ENCODE data around the gene JPT1. TPM values are rescaled to one million over a fixed set of nuclear protein-coding genes. Genes with fewer than 3 reads are reported as not detected.
"Not testable (repeated sequence)": the region's sequence is repeated elsewhere in the genome, so short reads cannot be mapped to it uniquely, and the experiment has no call there.

The JPT1 gene
- total RNA-seq, 4 donors from 2014 or later = 15.1 to 23.4 (median 17.7) TPM

DNA sequence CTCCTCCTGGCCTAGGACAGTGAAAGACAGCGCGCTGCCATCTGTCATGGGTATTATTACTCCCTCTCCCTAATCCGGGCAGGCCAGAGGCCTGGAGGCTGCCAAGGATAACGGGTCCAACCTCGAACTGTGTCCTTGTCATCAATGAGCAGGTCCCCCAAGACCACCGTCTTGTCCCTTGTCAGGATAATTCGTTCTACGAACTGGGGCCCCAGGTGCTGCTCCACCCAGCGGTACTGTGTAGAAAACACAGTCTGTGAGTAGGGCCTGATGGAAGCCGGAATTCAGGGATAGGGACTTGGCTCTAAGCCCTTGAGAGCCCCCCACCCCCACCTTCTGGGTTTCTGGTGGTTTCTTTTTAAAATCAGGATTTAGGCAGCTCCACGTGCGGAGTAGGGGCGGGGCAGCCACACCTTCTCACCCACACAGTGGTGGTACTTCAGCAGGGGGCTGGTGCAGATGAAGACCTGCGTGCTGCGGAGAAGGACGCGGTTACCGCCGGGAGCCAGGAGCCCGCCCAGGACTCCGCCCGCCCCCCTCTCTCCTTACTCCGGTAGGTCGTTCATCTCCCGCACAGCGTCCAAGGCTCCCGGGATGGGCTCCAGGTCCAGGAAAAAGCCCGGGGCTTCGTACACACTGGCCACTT, 23.6 kb downstream of the JPT1 start:
- peak; percentile 51 to 62 for DNase-seq
- no peak for TF ChIP-seq POLR2A (IDR thresholded peaks at IDR 0.05)
- TF ChIP-seq, protein P1, sequence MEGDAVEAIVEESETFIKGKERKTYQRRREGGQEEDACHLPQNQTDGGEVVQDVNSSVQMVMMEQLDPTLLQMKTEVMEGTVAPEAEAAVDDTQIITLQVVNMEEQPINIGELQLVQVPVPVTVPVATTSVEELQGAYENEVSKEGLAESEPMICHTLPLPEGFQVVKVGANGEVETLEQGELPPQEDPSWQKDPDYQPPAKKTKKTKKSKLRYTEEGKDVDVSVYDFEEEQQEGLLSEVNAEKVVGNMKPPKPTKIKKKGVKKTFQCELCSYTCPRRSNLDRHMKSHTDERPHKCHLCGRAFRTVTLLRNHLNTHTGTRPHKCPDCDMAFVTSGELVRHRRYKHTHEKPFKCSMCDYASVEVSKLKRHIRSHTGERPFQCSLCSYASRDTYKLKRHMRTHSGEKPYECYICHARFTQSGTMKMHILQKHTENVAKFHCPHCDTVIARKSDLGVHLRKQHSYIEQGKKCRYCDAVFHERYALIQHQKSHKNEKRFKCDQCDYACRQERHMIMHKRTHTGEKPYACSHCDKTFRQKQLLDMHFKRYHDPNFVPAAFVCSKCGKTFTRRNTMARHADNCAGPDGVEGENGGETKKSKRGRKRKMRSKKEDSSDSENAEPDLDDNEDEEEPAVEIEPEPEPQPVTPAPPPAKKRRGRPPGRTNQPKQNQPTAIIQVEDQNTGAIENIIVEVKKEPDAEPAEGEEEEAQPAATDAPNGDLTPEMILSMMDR (IDR thresholded peaks at IDR 0.05) = peak in 5 of 6 experiments; percentile 11 to 47 (median 39)
- 14 to 22% methylated on average over 8 to 28 of the region's 29 CpGs for WGBS, 2 donors
- Histone ChIP-seq H3K27me3 (no peaks in the 10 kb centered on the region), H3K4me3 (replicated peaks in 1 of 3) (peak overlapping the region; percentile 41 to 62 (median 45)), H3K27ac (peak overlapping the region; percentile 73 to 86 (median 76)), H3K9me3 (no peaks in the 10 kb centered on the region), H3K4me1 (peaks cover 6 to 15% of the 10 kb centered on the region in 2 donors), H3K36me3 (peaks cover 0 to 5% of the 10 kb centered on the region in 2 donors)
- intact Hi-C loops (cut with DNase I) = no loop called here

DNA sequence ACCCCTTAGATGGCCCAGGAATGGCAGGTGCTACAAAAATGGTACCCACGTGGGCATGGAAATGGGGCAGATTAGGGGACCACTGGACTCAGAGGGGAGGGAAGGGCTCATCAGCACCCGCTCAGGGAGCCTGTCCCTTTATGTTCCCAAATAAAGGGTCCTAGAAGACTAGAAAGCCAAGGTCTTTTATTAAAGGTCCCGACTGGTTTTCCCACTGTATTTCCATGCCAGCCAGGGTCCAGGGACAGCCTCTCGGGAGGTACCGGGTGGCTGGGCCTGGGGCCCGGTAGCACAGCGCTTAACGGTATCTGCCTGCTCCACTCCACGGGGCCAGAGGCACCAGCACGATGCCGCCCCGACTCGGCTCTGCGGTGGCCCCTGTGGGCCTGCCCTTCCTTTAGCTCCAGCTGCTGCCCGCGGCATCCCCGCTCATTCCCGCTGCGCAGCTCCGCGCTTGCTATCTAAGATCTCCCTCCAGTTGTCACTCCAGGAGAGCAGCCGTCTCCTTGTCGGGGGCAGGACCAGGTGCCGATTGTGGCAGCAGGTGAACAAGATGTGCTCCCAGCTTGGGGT, 24.2 kb downstream of the JPT1 start:
- peak overlapping the region in 1 of 3 donors; percentile 73 for H3K27ac ChIP-seq
- H3K4me3 ChIP-seq (replicated peaks in 1 of 3) = no peak overlapping the region
- H3K9me3 ChIP-seq = no peaks in the 10 kb centered on the region
- WGBS, 2 donors = 79 to 85% methylated on average over 24 of the region's 24 CpGs
- TF ChIP-seq, protein P1 (IDR thresholded peaks at IDR 0.05) = no peak
- no peak for TF ChIP-seq POLR2A (IDR thresholded peaks at IDR 0.05)
- no peak for DNase-seq
- peaks cover 6 to 15% of the 10 kb centered on the region in 2 donors for H3K4me1 ChIP-seq
- peaks cover 0 to 5% of the 10 kb centered on the region in 2 donors for H3K36me3 ChIP-seq
- H3K27me3 ChIP-seq = no peaks in the 10 kb centered on the region
- intact Hi-C loops (cut with DNase I) = no loop called here

DNA sequence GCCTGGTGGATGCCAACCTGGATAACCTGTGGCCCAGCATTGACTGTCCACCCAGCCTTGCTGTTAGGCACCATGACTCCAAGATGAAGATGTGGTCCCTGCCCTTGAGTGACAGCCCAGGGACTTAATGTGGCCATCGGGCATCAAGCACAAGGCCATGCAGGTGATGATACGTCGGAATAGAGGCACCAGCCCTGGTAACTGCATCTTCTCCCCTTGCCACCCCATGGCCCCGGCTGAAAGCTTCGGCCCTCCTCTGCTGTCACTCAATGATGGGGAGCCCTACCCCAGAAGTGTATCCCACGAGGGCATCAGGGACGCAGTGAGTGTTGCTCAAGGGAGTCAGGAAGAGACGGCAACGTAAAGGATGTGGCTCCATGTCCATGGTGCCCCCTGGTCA, 24.7 kb downstream of the JPT1 start:
- no peak for DNase-seq
- H3K27ac ChIP-seq = no peak overlapping the region
- no peaks in the 10 kb centered on the region for H3K9me3 ChIP-seq
- H3K4me3 ChIP-seq (replicated peaks in 1 of 3) = no peak overlapping the region
- peaks cover 6 to 21% of the 10 kb centered on the region in 2 donors for H3K4me1 ChIP-seq
- H3K27me3 ChIP-seq = no peaks in the 10 kb centered on the region
- peaks cover 0 to 5% of the 10 kb centered on the region in 2 donors for H3K36me3 ChIP-seq
- TF ChIP-seq, protein P1 (IDR thresholded peaks at IDR 0.05) = no peak
- no peak for TF ChIP-seq POLR2A (IDR thresholded peaks at IDR 0.05)
- 89 to 95% methylated on average over 8 to 9 of the region's 9 CpGs for WGBS, 2 donors
- intact Hi-C loops (cut with DNase I) = no loop called here

DNA sequence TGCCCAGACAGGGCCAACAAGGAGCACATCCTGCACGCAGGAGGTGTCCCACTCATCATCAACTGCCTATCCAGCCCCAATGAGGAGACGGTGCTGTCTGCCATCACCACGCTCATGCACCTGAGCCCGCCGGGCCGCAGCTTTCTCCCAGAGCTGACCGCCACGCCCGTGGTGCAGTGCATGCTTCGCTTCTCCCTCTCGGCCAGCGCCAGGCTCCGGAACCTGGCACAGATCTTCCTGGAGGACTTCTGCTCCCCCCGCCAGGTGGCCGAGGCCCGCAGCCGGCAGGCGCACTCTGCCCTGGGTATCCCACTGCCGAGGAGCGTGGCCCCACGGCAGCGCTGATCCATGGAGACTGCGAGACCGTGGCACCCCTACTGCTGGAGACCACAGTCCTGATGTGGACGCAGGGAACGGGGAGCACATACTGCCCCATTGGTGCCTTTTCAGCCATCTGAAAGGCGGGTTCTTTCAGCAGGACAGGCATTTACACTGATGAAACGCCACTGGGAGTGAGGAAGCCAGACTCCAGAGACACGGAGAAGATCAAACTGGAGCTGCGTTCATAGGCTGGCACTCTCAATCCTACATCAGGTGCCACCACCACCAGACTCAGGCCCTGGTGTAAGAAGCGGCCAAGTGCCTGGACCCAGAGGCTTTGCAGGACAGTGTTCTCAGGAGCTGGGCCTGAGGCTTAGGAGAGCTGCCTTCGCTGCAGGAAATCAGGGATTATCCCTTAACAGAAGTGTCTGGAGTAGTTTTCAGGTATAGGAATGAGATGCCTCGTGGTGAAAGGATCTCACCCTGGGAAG, 25.4 kb downstream of the JPT1 start:
- WGBS, 2 donors = 92 to 93% methylated on average over 20 to 30 of the region's 33 CpGs
- DNase-seq = no peak

DNA sequence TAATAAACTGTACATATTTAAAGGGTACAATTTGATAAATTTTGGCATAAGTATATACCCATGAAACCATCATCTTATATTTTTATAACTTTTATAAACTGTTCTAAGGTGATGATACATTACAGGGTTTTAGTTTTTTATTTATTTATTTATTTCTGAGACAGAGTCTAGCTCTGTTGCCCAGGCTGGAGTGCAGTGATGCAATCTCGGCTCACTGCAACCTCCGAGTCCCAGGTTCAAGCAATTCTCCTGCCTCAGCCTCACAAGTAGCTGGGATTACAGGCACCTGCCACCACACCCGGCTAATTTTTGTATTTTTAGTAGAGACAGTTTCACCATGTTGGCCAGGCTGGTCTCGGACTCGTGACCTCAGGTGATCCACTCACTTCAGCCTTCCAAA, 26.4 kb downstream of the JPT1 start:
- intact Hi-C loops (cut with DNase I) = not testable (repeated sequence)
- H3K4me1 ChIP-seq = peaks cover 6 to 28% of the 10 kb centered on the region in 2 donors

More for the DNA sequence above, 25.4 kb downstream of the JPT1 start:
- Histone ChIP-seq H3K27ac (no peak overlapping the region), H3K4me3 (replicated peaks in 1 of 3) (no peak overlapping the region), H3K27me3 (no peaks in the 10 kb centered on the region), H3K36me3 (peaks cover 0 to 5% of the 10 kb centered on the region in 2 donors), H3K4me1 (peaks cover 6 to 28% of the 10 kb centered on the region in 2 donors), H3K9me3 (no peaks in the 10 kb centered on the region)
- TF ChIP-seq POLR2A (IDR thresholded peaks at IDR 0.05) = no peak
- TF ChIP-seq, protein P1 (IDR thresholded peaks at IDR 0.05) = no peak
- intact Hi-C loops (cut with DNase I) = no loop called here

More for the DNA sequence above, 26.4 kb downstream of the JPT1 start:
- not testable (repeated sequence) for H3K9me3 ChIP-seq; H3K27me3 ChIP-seq; H3K36me3 ChIP-seq; H3K4me3 ChIP-seq (replicated peaks in 1 of 3)
- peak; percentile 33 to 40 for DNase-seq
- WGBS, 2 donors = 61 to 70% methylated on average over 5 of the region's 5 CpGs
- peak overlapping the region in 2 of 3 donors; percentile 10 to 41 for H3K27ac ChIP-seq
